NCI-H69 (cell line): Measurements from ENCODE around the gene VLDLR.

Experiments
- DNase-seq: peaks from one replicate; lab custom pipeline; 2025; lab: John Stamatoyannopoulos, UW

VLDLR gene

GRCh38 chr9:2620919-2621721 lies 467 bp upstream of the VLDLR start:
- peak; percentile 96 for DNase-seq

DNA sequence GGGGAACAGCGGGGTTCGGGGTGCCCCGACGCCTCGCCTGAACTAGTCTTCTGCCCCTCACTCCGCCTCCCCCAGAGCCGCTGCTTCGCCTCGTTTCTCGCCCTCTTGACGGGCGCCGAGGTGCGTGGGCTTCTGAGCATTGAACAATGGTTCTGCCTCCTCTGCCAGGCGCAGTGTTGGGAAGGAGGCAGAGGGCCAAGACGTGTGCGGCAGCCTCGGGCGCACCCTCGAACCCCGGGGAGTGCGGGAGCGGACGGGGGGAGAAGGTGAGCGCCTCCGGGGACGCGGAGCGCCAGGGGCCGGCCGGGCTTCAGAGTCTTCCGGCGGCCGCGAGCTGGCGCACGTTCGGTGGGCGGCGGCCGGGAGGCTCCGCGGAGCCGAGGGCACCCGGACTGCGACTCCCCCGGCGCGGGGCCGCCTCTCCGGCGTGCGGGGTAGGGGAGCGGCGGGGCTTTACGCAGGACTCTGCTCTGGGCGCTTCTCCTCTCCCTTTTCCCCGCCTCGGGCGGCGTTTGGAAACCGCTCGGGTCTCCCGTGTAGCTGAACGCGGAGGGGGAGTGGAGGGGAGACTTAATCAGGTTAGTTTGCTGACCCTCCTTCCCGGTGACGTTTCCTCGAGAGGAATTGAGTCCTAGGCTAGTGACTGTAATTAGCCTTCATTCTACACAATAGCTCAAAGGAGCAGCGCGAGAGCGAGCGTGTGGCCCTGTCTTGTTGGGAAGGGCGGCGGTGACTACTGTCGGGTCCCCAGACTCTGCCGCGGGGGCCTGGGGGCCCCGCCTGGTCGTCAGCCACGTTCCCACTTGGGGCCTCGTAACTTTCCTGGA lies 1.1 kb downstream of the VLDLR start:
- peak; percentile 84 for DNase-seq

DNA sequence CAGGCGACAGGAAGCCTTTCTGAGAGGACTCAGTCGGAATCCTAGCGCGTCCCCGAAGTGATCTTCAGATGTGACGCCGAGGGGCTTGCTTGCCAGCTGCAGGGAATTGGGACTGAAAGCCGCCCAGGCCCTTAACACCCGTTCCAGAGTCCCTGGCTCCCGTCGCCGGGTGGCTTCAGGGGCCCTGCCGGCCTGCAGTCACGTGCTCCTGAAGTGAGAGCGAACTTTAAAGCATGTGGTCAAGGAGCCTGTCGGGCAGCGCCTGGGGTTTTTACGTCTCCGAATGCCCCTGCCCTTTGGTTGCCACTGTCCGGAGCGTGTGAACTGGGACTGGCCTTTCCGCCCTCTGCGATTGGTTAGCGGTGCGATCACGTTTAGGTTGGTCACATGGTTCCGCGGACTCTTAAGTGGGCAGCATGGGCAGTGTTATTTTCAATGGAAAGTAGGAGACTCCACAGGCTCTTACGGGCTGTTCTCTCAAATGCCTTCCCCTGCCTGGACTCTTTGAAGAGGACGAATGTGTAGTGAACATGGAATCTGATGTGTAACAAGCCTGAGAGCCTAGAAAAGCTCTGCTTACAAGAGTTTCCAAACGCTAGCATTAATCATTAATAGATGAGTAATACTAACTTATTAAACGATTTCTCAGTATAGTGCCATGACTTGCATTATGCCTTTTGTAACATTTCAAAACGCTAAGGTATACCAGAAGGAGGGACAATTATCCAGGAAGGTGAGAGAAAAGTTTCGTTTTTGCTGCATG lies 1.9 kb downstream of the VLDLR start:
- DNase-seq: peak; percentile 68

DNA sequence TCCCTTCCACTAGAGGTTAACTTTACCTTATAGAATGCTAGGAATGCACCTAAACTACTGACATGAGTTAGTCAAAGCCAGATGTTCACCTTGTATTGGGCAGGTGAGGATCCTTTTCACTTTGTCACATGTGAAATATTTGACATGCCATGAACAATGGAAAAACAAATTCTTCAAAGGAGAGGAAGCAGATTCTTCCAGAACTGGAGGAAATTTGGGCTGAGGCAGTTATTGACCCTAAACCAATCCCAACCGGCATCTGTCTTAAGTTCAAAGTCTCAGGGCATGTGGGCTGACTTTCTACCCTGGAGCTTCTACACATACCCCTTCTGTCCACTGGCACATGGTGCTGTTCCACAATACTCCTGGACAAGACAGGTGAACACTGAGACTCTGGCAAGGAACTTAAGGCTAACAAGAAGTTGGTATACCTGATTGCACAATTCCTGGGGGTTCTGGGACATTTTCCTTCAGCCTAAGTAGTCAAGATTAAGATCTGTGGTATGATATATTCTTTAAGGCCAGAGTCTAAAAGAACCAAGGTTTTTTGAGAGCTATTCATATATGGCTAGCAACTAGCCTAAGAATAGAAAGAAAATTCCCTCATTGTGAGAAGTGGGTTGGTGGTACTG lies 2.6 kb downstream of the VLDLR start:
- no peak for DNase-seq

GRCh38 chr9:2625427-2625826 lies 3.8 kb downstream of the VLDLR start:
- DNase-seq: no peak

DNA sequence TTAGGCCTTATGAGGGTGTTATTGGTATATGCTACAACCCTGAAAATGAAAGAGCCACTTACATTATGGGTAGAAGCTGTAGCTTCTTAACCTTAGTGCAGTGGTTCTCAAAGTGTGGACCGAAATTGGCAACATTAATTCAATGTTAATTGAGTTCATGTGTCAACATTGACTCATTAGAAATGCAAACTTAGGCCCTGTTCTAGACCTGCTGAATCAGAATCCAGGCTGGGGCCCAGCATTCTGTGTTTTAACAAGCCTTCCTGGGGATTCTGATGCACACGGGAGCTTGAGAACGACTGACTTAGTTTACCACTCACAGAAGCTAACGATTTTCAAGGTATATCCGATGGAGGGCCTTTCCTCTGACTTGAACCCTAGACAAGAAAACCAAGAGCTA lies 7.3 kb downstream of the VLDLR start:
- no peak for DNase-seq

GRCh38 chr9:2630158-2630557 lies 8.6 kb downstream of the VLDLR start:
- DNase-seq: no peak

DNA sequence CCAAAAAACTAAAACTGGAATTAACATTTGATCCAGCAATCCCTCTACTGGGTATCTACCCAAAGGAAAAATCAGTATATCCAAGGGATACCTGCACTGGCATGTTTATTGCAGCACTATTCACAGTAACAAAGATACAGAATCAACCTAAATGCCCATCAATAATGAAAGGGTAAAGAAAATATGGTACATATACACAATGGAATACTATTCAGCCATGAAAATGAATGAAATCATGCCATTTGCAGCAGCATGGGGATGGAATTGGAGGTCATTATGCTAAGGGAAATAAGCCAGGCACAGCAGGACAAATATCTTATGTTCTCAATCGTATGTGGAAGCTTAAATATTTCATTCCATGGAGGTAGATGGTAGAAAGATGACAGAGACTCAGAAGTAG lies 9.7 kb downstream of the VLDLR start:
- no peak for DNase-seq

- peak; percentile 75 for DNase-seq
Measured at GRCh38 chr9:2634153-2634552, 12.6 kb downstream of the VLDLR start.

GRCh38 chr9:2634818-2635217 lies 13.2 kb downstream of the VLDLR start:
- no peak for DNase-seq

DNA sequence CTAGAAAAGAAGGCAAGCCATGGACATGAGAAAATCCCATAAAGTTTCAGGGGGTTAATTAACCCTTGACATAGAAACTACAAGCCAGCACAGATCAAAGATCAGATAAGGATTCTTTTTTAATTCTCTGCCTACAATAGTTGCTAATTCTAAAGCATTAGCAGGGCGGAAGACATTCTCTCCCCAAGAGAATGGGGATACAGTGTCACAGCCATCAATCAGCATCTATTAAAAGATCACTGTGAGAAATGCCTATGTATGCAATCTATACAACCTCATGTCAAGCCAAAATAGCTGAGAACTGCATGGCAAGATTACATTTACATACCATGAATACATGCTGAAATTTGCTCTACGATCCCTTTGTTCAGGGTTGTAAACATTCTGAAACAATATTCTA lies 14.3 kb downstream of the VLDLR start:
- DNase-seq: no peak

DNA sequence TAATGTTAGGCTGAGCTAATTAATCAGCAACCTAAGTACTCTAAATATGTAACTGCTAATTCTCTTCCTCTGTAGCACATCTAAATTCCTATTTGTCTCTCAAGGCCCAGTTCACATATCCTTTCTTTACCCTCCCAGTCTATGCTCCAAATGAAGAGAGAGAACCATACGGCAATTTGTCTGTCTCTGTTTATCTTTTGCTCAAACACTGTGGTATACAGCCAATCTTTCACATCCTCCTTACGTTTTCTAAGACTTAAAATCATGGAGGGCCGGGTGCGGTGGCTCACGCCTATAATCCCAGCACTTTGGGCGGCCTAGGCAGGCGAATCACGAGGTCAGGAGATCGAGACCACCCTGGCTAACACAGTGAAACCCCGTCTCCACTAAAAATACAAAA lies 15.8 kb downstream of the VLDLR start:
- no peak for DNase-seq

DNA sequence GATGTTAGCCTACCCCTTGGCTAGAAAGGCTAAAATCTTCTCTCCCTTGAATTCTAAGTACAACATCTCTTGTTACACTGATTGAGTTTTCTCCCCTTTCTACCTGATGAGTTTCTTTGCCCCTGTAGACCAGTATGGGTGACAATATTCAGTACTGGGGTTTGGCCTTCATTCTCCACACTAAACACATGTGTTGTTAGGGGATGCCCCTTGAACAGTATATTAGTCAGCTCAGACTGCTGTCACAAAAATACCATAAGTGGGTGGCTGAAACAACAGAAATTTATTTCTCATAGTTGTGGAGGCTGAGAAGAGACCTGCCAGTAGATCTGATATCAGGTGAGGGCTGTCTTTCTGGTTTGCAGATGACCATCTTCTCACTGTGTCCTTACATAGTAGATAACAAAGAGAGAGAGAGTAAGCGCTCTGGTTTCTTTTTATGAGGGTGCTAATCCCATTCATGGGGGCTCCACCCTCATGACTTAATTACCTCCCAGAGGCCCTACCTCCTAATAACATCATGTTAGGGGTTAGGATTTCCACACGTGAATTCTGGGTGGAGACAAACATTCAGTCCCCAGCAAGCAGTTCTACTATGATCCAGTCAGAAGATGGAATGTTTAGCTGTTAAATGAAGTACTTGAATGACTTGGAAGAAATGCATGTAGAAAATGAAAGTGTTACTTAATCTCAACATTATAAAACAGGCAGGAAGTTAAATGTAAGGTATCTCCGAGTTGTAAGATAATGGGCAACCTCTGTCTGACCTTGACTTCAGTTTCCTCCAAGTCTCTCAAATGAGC lies 17.5 kb downstream of the VLDLR start:
- DNase-seq: no peak

GRCh38 chr9:2639786-2640185 lies 18.2 kb downstream of the VLDLR start:
- no peak for DNase-seq

GRCh38 chr9:2640570-2640969 lies 19.0 kb downstream of the VLDLR start:
- DNase-seq: no peak

- DNase-seq: no peak
Measured at GRCh38 chr9:2641033-2641432, 19.4 kb downstream of the VLDLR start.

DNA sequence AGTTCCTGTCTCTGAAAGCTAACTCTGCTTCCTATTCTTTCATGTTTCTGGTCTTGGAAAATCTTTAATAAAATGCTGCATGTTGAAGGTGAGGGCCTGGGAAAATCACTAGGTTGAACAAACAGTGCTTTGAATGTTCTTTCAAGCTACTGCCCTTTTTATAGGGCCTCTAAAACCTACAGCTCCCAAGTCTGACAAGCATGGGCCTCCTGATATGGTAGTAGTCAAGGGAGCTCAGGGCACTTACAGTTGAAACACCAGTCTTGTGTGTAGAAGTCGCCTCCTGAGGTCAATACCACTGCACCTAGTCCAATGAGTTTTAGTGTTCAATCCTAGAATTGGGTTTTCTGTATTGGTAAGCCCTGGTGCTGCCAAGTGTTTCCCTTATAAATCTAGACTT lies 20.5 kb downstream of the VLDLR start:
- DNase-seq: no peak

- DNase-seq: no peak
Measured at GRCh38 chr9:2645569-2645968, 24.0 kb downstream of the VLDLR start.

- no peak for DNase-seq
Measured at GRCh38 chr9:2655411-2655901, 33.9 kb downstream of the VLDLR start.

GRCh38 chr9:2657427-2657826 lies 35.8 kb downstream of the VLDLR start:
- no peak for DNase-seq

DNA sequence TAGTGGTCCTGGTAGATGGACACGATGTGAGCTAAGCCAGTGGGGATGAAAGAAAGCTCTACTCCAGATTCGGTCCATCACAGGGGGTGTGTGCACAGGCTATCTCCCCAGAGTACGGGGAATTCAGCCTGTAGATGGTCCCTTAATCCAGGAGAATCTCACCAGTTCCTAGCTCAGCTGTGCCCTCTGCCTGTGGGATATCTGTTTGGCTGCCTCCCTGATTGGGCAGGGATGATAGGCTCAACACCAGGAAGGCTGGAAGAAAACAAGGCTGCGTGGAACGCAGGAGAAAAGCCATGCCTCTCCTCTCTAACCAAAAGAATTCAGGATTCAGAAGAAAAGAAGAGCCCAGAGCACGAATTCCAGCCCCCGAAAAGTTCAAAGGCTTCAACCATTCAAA lies 40.9 kb downstream of the VLDLR start:
- peak; percentile 51 for DNase-seq
